Thoracic aorta (tissue), 2 donors: Measurements from ENCODE around the gene PRRT2. TPM values are rescaled to one million over a fixed set of nuclear protein-coding genes. Genes with fewer than 3 reads are reported as not detected.
"Not testable (repeated sequence)": the region's sequence is repeated elsewhere in the genome, so short reads cannot be mapped to it uniquely, and the experiment has no call there.

Source experiments
- ATAC-seq: fragments of 150-250 bp; one replicate; pipeline ENCODE4 v1.8.0; 2017; ENCODE audit warnings: low read depth; ENCODE audit not compliant: insufficient number of reproducible peaks, low FRiP score
- DNase-seq: peaks from one replicate; pipeline ENCODE4 v3.0.0-alpha.2; 2020; ENCODE audit warnings: low spot score
- H3K27ac ChIP-seq, 2 donors: fragments of 200-600 bp; sonication (generic); 1 replicate in 1 of 2; 2 replicates in 1 of 2; pipeline ENCODE4 v1.5.1; 2016; ENCODE audit warnings: mild to moderate bottlenecking in 2 of 2, moderate library complexity in 2 of 2
- H3K27me3 ChIP-seq: fragments of 200-600 bp; sonication (generic); replicated peaks from 2 replicates; pipeline ENCODE4 v1.6.0; 2016; ENCODE audit warnings: mild to moderate bottlenecking; ENCODE audit not compliant: insufficient read depth
- H3K36me3 ChIP-seq: fragments of 200-600 bp; sonication (generic); one replicate; pipeline ENCODE4 v1.5.1; 2016
- H3K4me1 ChIP-seq, 2 donors: fragments of 200-600 bp; sonication (generic); 1 replicate in 1 of 2; 2 replicates in 1 of 2; pipeline versions ENCODE4 v1.5.1 to v1.6.0; 2016; ENCODE audit warnings: low read depth in 2 of 2, mild to moderate bottlenecking in 1 of 2; ENCODE audit not compliant: control insufficient read depth in 1 of 2
- H3K4me3 ChIP-seq: fragments of 200-600 bp; sonication (generic); 2 replicates; pipeline ENCODE4 v1.5.1; 2016; ENCODE audit warnings: mild to moderate bottlenecking
- H3K9me3 ChIP-seq: fragments of 200-600 bp; sonication (generic); 2 replicates; pipeline ENCODE4 v1.5.1; 2016
- CTCF ChIP-seq: fragments of 200-600 bp; sonication (generic); IDR thresholded peaks from one replicate; pipeline ENCODE4 v1.5.1; 2019; ENCODE audit warnings: antibody characterized with exemption
- total RNA-seq, 2 donors: library from RNA; depleted of rRNA; stranded (reverse); fragments of >200 nt; gene quantifications; one replicate each; pipeline versions ENCODE4 v1.1.0 to v1.2.3, GENCODE V29; 2016

The PRRT2 gene
- total RNA-seq, 2 donors from 2014 or later: 39.4 to 40.8 TPM

GRCh38 chr16:29769507-29769906 lies 42.5 kb upstream of the PRRT2 start:
- Histone ChIP-seq H3K9me3 (no peaks in the 10 kb centered on the region), H3K27ac (no peak overlapping the region), H3K4me1 (no peaks in the 10 kb centered on the region), H3K36me3 (no peaks in the 10 kb centered on the region), H3K4me3 (no peak overlapping the region), H3K27me3 (no peaks in the 10 kb centered on the region)
- no peak for TF ChIP-seq CTCF
- no peak for DNase-seq
- no peak for ATAC-seq

- H3K27ac ChIP-seq: no peak overlapping the region
- ATAC-seq (no peak), DNase-seq (no peak)
- no peaks in the 10 kb centered on the region for H3K36me3 ChIP-seq
- no peak for TF ChIP-seq CTCF
- H3K4me1 ChIP-seq: no peaks in the 10 kb centered on the region
- no peak overlapping the region for H3K4me3 ChIP-seq
- H3K9me3 ChIP-seq: no peaks in the 10 kb centered on the region
- no peaks in the 10 kb centered on the region for H3K27me3 ChIP-seq
Observed at GRCh38 chr16:29770250-29770929, 41.6 kb upstream of the PRRT2 start.

GRCh38 chr16:29772330-29772729 lies 39.7 kb upstream of the PRRT2 start:
- not testable (repeated sequence) for H3K27me3 ChIP-seq, H3K4me1 ChIP-seq, H3K9me3 ChIP-seq, H3K27ac ChIP-seq, H3K4me3 ChIP-seq, ATAC-seq, DNase-seq, H3K36me3 ChIP-seq

GRCh38 chr16:29774730-29775129 lies 37.3 kb upstream of the PRRT2 start:
- Histone ChIP-seq H3K4me3 (no peak overlapping the region), H3K36me3 (no peaks in the 10 kb centered on the region), H3K9me3 (no peaks in the 10 kb centered on the region), H3K27me3 (no peaks in the 10 kb centered on the region), H3K4me1 (no peaks in the 10 kb centered on the region), H3K27ac (no peak overlapping the region)
- no peak for TF ChIP-seq CTCF
- DNase-seq (no peak), ATAC-seq (no peak)

GRCh38 chr16:29775742-29776408 lies 36.1 kb upstream of the PRRT2 start:
- TF ChIP-seq CTCF: no peak
- no peak for ATAC-seq

More at GRCh38 chr16:29775742-29776408, 36.1 kb upstream of the PRRT2 start:
- H3K4me1 ChIP-seq: no peaks in the 10 kb centered on the region
- H3K36me3 ChIP-seq: no peaks in the 10 kb centered on the region
- H3K27ac ChIP-seq: no peak overlapping the region
- H3K4me3 ChIP-seq: no peak overlapping the region
- H3K27me3 ChIP-seq: no peaks in the 10 kb centered on the region
- H3K9me3 ChIP-seq: no peaks in the 10 kb centered on the region
- no peak for DNase-seq
